ENCODE results near the gene NCOR1.

Gene NCOR1

DNA sequence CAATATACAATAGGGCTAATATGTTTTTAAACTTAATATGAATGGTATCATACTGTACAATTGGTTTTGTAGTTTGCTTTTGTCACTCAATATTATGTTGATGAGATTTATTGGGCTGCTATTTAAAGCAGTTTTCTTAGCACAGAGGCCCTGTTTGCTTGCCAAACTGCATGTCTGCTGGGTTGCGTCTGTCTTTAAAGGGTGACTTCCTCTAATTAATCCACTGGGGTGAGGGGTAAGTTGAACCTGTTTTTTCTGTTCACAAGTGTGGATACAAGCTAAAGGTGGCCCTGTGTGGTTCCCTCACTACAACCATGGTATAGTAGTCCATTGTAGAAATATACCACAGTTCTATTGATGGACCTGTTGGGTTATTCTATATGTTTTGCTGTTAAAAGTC is 196.0 kb downstream of the NCOR1 start:
- WGBS, 2 experiments, result 100% methylated on average over 1 of the region's 1 CpG
- H3K27me3 ChIP-seq (ENCODE audit: control insufficient read depth, insufficient read depth, low read length, poor library complexity, severe bottlenecking), result no peaks in the 10 kb centered on the region
- H3K27ac ChIP-seq (ENCODE audit: insufficient read depth, low read depth, low read length, poor library complexity, severe bottlenecking), result no peak overlapping the region
- peaks cover 4% of the 10 kb centered on the region for H3K36me3 ChIP-seq (ENCODE audit: control insufficient read depth, insufficient read depth, low read length)
- no peak overlapping the region for H3K4me3 ChIP-seq (ENCODE audit: insufficient read depth, low read depth, low read length)
- no peaks in the 10 kb centered on the region for H3K4me1 ChIP-seq (ENCODE audit: control insufficient read depth, insufficient read depth, low read length)
- H3K9me3 ChIP-seq (ENCODE audit: control insufficient read depth, low read length), result no peaks in the 10 kb centered on the region

DNA sequence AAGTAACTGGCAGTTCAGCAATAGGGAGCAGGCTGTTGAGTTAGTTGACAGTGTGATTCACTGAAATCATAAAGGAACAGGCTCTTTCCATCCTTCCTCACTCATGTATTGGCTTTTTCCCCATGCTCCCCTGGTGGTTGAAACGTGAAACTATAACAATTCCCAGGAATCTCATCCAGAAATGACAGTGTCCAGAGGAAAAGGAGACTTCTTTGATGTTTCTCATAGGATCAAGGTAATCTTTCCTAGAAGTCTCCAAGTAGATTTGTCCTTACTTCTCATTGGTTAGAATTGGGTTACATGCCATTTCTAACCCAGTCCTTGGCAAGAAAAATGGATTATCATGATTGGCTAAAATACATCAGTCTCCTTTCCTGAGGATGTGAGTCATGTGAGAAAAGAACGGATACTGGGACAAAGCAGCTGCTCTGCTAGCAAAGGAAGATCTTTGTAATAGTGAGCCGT is 201.4 kb downstream of the NCOR1 start:
- Histone ChIP-seq H3K36me3 (ENCODE audit: control insufficient read depth, insufficient read depth, low read length) (peaks cover 3% of the 10 kb centered on the region), H3K27ac (ENCODE audit: insufficient read depth, low read depth, low read length, poor library complexity, severe bottlenecking) (no peak overlapping the region), H3K4me1 (ENCODE audit: control insufficient read depth, insufficient read depth, low read length) (no peaks in the 10 kb centered on the region), H3K27me3 (ENCODE audit: control insufficient read depth, insufficient read depth, low read length, poor library complexity, severe bottlenecking) (no peaks in the 10 kb centered on the region), H3K4me3 (ENCODE audit: insufficient read depth, low read depth, low read length) (no peak overlapping the region), H3K9me3 (ENCODE audit: control insufficient read depth, low read length) (no peaks in the 10 kb centered on the region)
- WGBS, 2 experiments, result 74 to 97% methylated on average over 2 to 3 of the region's 3 CpGs

DNA sequence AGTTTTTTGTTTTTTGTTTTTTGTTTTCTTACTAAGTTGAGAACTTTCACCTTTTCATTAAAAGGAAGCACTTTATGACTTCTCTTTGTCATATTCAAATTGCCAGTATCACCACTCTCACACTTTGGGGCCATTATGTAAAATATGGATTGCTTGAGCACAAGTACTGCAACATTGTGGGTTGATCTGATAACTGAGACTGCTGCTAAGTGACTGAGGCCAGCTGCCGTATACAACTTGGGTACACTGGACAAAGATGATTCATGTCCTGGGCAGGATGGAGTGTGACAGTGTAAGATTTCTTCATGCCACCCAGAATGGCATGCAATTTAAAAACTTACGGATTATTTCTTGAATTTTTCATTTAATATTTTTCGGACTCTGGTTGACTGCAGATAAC is 207.9 kb downstream of the NCOR1 start:
- Histone ChIP-seq H3K4me3 (ENCODE audit: insufficient read depth, low read depth, low read length) (no peak overlapping the region), H3K4me1 (ENCODE audit: control insufficient read depth, insufficient read depth, low read length) (no peaks in the 10 kb centered on the region), H3K9me3 (ENCODE audit: control insufficient read depth, low read length) (no peaks in the 10 kb centered on the region), H3K27ac (ENCODE audit: insufficient read depth, low read depth, low read length, poor library complexity, severe bottlenecking) (no peak overlapping the region), H3K27me3 (ENCODE audit: control insufficient read depth, insufficient read depth, low read length, poor library complexity, severe bottlenecking) (no peaks in the 10 kb centered on the region), H3K36me3 (ENCODE audit: control insufficient read depth, insufficient read depth, low read length) (peaks cover 49% of the 10 kb centered on the region)
- WGBS, 2 experiments, result 96 to 99% methylated on average over 3 of the region's 3 CpGs

DNA sequence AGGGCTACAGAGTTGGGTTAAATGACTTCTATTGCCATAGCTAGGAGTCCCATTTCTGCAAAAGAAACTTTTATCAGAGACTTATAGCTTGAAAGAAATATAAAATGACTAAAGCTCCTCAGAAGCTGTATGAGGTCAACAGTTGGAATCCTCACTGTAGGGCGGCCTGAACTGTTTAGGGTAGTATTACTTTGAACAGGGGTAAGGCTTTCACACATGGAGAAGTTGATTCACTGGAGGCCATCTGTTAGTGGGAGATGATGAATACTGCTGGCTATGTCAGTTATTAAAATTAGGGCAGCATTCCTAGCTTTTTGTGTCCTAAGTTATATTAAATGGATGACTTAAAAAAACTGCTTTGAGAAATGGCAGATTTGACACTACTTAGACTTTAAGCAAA is 209.7 kb downstream of the NCOR1 start:
- no peaks in the 10 kb centered on the region for H3K9me3 ChIP-seq (ENCODE audit: control insufficient read depth, low read length)
- WGBS, 2 experiments, result 97 to 98% methylated on average over 1 of the region's 1 CpG
- no peak overlapping the region for H3K27ac ChIP-seq (ENCODE audit: insufficient read depth, low read depth, low read length, poor library complexity, severe bottlenecking)
- H3K4me3 ChIP-seq (ENCODE audit: insufficient read depth, low read depth, low read length), result no peak overlapping the region
- H3K4me1 ChIP-seq (ENCODE audit: control insufficient read depth, insufficient read depth, low read length), result no peaks in the 10 kb centered on the region
- H3K27me3 ChIP-seq (ENCODE audit: control insufficient read depth, insufficient read depth, low read length, poor library complexity, severe bottlenecking), result no peaks in the 10 kb centered on the region
- peaks cover 62% of the 10 kb centered on the region for H3K36me3 ChIP-seq (ENCODE audit: control insufficient read depth, insufficient read depth, low read length)

DNA sequence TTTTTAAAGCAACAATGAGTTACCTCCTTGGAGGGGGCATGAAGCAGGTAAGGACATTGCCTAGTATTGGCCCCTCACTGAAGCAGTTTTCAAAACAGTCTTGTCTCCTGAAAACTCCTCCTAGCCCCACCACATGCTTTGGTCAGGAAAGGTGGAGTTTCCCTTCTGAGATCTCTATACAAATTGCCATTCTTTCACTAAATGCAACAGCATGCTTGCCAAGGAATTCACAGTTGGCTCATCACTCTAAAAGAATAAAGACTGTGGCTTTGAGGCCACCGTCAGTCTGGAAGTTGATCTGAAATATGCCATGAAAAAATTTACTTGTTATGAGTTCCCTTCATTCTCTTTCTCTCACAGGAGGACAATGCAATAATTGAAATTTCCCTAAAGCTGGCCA is 211.5 kb downstream of the NCOR1 start:
- WGBS, 2 experiments, result 93% methylated on average over 1 of the region's 1 CpG
- Histone ChIP-seq H3K4me1 (ENCODE audit: control insufficient read depth, insufficient read depth, low read length) (no peaks in the 10 kb centered on the region), H3K36me3 (ENCODE audit: control insufficient read depth, insufficient read depth, low read length) (peaks cover 62% of the 10 kb centered on the region), H3K27ac (ENCODE audit: insufficient read depth, low read depth, low read length, poor library complexity, severe bottlenecking) (no peak overlapping the region), H3K9me3 (ENCODE audit: control insufficient read depth, low read length) (no peaks in the 10 kb centered on the region), H3K27me3 (ENCODE audit: control insufficient read depth, insufficient read depth, low read length, poor library complexity, severe bottlenecking) (no peaks in the 10 kb centered on the region), H3K4me3 (ENCODE audit: insufficient read depth, low read depth, low read length) (no peak overlapping the region)

DNA sequence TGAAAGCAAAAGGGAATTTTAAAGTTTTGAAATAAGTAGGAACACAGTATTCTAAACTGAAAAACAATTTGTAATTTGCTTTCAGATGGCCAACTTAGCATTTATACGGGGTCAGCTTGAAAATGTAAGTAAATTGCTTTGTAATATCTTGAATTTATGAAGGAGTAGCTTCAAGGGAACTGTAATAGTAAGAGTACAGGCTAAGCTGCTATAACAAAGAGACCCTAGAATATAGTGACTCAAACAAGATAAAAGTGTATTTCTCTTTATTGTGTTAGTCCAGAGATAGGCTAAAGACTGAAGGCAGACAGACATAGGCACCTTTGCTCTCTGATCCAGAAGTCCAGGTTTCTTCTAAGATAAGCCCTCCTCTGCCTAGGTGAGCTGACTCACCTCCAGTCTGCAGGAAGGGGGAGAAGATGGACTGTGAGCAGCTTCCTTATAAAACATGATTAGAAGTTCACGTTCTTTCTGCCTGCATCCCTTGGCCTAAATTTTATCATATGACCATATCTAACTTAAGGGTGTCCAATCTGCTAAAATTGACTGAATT is 212.6 kb downstream of the NCOR1 start:
- Histone ChIP-seq H3K27me3 (ENCODE audit: control insufficient read depth, insufficient read depth, low read length, poor library complexity, severe bottlenecking) (no peaks in the 10 kb centered on the region), H3K27ac (ENCODE audit: insufficient read depth, low read depth, low read length, poor library complexity, severe bottlenecking) (no peak overlapping the region), H3K9me3 (ENCODE audit: control insufficient read depth, low read length) (no peaks in the 10 kb centered on the region), H3K4me1 (ENCODE audit: control insufficient read depth, insufficient read depth, low read length) (no peaks in the 10 kb centered on the region), H3K36me3 (ENCODE audit: control insufficient read depth, insufficient read depth, low read length) (peaks cover 56% of the 10 kb centered on the region), H3K4me3 (ENCODE audit: insufficient read depth, low read depth, low read length) (no peak overlapping the region)
- WGBS, 2 experiments, result 92 to 100% methylated on average over 2 of the region's 2 CpGs

DNA sequence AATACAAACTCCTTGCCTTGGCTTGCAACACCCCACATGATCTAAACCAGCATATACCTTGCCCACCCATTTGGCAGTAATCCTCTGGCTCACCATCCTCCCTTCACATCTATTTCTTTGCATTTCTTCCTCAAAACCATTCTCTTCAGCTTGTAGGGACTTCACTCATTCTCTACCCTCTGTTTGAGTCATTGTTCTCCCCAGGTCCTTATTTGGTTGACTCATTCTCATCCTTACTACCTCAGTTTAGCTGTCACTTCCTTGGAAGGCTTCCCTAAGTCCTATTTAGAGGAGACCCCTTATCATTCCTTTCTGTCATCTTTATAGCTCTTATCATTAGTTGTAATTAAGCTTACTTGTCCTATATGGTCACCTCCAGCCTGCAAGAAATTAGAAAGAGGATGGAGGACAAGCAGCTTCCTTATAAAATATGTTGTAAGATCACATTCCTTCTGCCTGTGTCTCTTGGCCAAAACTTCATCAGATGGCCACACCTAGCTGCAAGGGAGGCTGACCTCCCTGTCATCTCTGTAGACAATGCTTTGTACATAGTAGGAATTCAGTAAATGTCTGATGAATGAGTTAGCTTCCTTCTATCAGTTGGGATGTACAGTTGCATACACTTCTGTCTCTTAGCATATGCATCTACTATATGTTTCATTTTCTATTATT is 214.0 kb downstream of the NCOR1 start:
- Histone ChIP-seq H3K36me3 (ENCODE audit: control insufficient read depth, insufficient read depth, low read length) (peaks cover 49% of the 10 kb centered on the region), H3K27me3 (ENCODE audit: control insufficient read depth, insufficient read depth, low read length, poor library complexity, severe bottlenecking) (no peaks in the 10 kb centered on the region)

DNA sequence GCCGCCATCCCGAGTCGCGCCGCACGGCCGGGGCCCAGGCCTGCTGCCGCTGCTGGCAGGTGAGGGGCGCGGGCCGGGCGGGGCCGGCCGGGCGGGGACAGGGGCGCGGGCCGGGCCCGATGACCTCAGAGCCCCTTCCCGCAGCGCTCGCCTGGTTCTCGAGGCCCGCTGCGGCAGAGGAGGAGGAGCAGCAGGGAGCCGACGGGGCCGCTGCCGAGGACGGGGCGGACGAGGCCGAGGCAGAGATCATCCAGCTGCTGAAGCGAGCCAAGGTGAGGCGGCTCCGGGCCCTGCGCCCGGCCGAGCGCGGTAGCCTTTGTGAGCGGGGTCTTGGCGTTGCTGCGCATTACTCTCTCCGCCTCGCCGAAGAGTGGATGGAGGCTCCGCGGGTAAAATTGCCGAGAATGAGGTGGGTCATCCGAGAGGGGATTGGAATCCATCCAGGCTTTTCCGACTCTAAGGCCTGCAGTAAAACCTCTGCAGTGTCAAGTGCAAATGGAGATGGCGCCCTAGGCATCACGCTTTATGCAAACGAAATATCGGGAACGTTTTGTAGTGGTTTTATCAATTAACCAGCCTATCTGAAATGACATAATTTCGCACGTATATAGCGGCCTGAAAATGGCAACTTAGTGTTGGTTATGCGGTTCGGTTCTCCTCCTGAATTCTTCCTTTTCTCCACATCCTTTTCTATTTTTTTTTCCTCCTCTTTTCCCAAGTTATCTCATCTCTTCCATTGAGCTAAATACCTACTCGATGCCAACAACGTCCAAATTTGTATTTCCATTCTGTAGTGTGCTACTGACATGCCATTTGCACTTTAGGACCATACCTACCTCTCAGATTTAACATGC is 215.1 kb downstream of the NCOR1 start:
- Histone ChIP-seq H3K36me3 (ENCODE audit: control insufficient read depth, insufficient read depth, low read length) (peaks cover 38% of the 10 kb centered on the region), H3K4me1 (ENCODE audit: control insufficient read depth, insufficient read depth, low read length) (no peaks in the 10 kb centered on the region), H3K27ac (ENCODE audit: insufficient read depth, low read depth, low read length, poor library complexity, severe bottlenecking) (peak overlapping the region; percentile 93), H3K4me3 (ENCODE audit: insufficient read depth, low read depth, low read length) (peak overlapping the region; percentile 87), H3K9me3 (ENCODE audit: control insufficient read depth, low read length) (no peaks in the 10 kb centered on the region), H3K27me3 (ENCODE audit: control insufficient read depth, insufficient read depth, low read length, poor library complexity, severe bottlenecking) (no peaks in the 10 kb centered on the region)
- 1% methylated on average over 64 of the region's 64 CpGs for WGBS, 2 experiments

More for the DNA sequence above, 214.0 kb downstream of the NCOR1 start:
- Histone ChIP-seq H3K4me3 (ENCODE audit: insufficient read depth, low read depth, low read length) (peak overlapping the region; percentile 87), H3K9me3 (ENCODE audit: control insufficient read depth, low read length) (no peaks in the 10 kb centered on the region), H3K4me1 (ENCODE audit: control insufficient read depth, insufficient read depth, low read length) (no peaks in the 10 kb centered on the region), H3K27ac (ENCODE audit: insufficient read depth, low read depth, low read length, poor library complexity, severe bottlenecking) (no peak overlapping the region)

DNA sequence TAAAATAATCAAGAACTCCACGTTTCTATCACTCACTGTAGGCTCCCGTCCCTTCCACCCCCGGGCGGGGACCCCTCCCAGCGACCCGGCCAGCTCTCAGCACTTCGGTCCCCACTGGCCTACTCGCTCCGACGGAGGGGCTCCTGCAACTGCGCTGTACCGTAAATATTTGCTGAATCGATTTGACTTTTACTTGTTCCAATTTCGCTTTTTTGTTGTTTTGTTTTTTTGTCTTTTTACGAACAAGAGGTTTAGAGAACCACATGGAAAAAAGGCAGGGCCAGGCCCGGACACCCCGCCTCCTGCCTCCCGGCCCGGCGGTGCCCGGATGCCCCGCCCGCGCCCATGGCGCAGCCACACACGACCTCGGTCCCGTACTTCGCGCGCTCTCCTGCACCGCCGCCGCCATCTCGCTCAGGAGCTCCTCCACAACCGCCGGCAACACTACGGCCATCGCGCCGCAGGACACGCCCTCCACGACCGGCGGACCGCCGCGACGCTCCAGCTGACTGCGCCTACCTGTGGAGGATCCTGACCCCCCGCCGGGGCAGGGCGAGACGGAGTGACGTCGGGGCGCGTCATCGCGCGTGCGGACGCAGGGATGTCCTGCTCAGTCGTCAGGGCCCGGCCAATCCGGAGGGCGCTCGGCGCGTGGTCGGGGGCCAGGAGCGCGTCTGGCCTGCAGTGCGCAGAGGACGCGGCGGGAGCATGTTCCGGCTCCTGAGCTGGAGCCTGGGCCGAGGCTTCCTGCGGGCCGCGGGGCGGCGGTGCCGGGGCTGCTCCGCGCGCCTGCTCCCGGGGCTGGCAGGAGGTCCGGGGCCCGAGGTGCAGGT is 216.0 kb downstream of the NCOR1 start, which contains the start of the genes TTC19 and ZSWIM7:
TSS of gene TTC19 (plus strand) at position 684 of the 833 bp plus-strand sequence. CDS start at position 709, 25 bp downstream.
TSS of gene ZSWIM7 (minus strand) at position 564 of the 833 bp plus-strand sequence. CDS start at position 454, 110 bp downstream.
- 0 to 1% methylated on average over 91 of the region's 91 CpGs for WGBS, 2 experiments

More for the DNA sequence above, 216.0 kb downstream of the NCOR1 start, which contains the start of the genes TTC19 and ZSWIM7:
- H3K27me3 ChIP-seq (ENCODE audit: control insufficient read depth, insufficient read depth, low read length, poor library complexity, severe bottlenecking), result no peaks in the 10 kb centered on the region
- H3K9me3 ChIP-seq (ENCODE audit: control insufficient read depth, low read length), result no peaks in the 10 kb centered on the region
- peak within 1 kb of the TSS; percentile 87 for H3K4me3 ChIP-seq (ENCODE audit: insufficient read depth, low read depth, low read length)
- H3K36me3 ChIP-seq (ENCODE audit: control insufficient read depth, insufficient read depth, low read length), result peaks cover 30% of the 10 kb centered on the region
- H3K4me1 ChIP-seq (ENCODE audit: control insufficient read depth, insufficient read depth, low read length), result no peaks in the 10 kb centered on the region
- H3K27ac ChIP-seq (ENCODE audit: insufficient read depth, low read depth, low read length, poor library complexity, severe bottlenecking), result peak within 1 kb of the TSS; percentile 93
